HG02642 (cell line): ENCODE results near the gene AK4.
A peak's percentile ranks its signal among the peaks of the same experiment; 100 is the strongest.

Source experiments
- ATAC-seq: cut with Tn5 transposase; IDR thresholded peaks from one replicate; pipeline ENCODE4 v1.9.1; 2021; ENCODE audit warnings: mild to moderate bottlenecking; ENCODE audit not compliant: unreplicated experiment, poor library complexity

The AK4 gene

GRCh38 chr1:65265296-65265650, 117.3 kb downstream of the AK4 start:
- no peak for ATAC-seq

- peak; percentile 65 for ATAC-seq
These were observed 117.8 kb downstream of the AK4 start for GRCh38 chr1:65265651-65266351.

GRCh38 chr1:65266476-65266875, 118.5 kb downstream of the AK4 start:
- no peak for ATAC-seq

GRCh38 chr1:65267271-65267670, 119.3 kb downstream of the AK4 start:
- no peak for ATAC-seq

GRCh38 chr1:65267683-65268082, 119.7 kb downstream of the AK4 start:
- no peak for ATAC-seq

GRCh38 chr1:65269612-65270011, 121.6 kb downstream of the AK4 start:
- ATAC-seq: no peak

GRCh38 chr1:65276197-65276939, 128.4 kb downstream of the AK4 start:
- ATAC-seq: no peak

- no peak for ATAC-seq
These were observed 129.8 kb downstream of the AK4 start for GRCh38 chr1:65277605-65278347.

- no peak for ATAC-seq
These were observed 130.5 kb downstream of the AK4 start for GRCh38 chr1:65278376-65279069.

- no peak for ATAC-seq
These were observed 131.2 kb downstream of the AK4 start for GRCh38 chr1:65279070-65279779.
